Stimulated activated CD4-positive, alpha-beta T cell treated with anti-CD3 and anti-CD28 coated beads, Interleukin-1b, Interleukin-23, amount 100 ng/mL, for 24 hours (primary cell): Measurements from ENCODE around the gene DFFB.
A peak's percentile ranks its signal among the peaks of the same experiment; 100 is the strongest.
"Not testable (repeated sequence)": the region's sequence is repeated elsewhere in the genome, so short reads cannot be mapped to it uniquely, and the experiment has no call there.

Experiments
- DNase-seq, 4 experiments: peaks; one replicate each; pipeline ENCODE4 v3.0.0-alpha.2; 2020; ENCODE audit warnings: low read depth in 4 of 4, low spot score in 1 of 4

DFFB gene

GRCh38 chr1:3909615-3910014 is 52.3 kb downstream of the DFFB start:
- DNase-seq = no peak

DNA sequence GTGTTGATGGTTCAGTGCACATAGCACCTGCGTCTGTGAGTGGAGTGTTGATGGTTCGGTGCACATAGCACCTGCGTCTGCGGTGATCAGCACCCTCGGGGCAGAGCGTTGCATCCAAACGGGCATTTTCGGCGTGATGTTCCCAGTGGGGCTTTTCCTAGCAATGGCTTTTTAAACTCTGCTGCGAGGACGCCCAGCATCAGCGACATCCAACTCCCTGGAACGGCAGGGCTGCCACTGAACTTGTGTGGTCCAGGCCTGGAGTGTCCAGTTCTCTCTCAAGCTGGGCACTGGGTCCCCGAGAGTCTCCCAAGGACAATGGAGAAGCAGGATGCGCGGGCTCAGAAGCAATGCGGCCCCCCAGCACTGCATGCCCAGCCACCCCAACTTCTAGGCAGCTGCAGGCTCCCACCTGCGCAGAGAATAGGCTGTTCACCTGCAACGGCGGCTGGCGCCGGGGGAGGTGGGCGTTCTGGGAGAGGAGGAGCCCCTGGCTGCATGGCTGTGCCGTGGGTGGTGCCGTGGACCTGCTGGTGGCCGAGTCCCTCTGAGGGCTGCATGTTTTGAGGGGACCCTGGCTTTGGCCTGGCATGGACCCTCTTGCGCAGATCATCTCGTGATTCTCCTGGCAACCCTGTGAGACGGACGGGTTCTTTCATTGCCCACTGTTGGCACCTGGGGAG is 52.9 kb downstream of the DFFB start:
- no peak for DNase-seq

DNA sequence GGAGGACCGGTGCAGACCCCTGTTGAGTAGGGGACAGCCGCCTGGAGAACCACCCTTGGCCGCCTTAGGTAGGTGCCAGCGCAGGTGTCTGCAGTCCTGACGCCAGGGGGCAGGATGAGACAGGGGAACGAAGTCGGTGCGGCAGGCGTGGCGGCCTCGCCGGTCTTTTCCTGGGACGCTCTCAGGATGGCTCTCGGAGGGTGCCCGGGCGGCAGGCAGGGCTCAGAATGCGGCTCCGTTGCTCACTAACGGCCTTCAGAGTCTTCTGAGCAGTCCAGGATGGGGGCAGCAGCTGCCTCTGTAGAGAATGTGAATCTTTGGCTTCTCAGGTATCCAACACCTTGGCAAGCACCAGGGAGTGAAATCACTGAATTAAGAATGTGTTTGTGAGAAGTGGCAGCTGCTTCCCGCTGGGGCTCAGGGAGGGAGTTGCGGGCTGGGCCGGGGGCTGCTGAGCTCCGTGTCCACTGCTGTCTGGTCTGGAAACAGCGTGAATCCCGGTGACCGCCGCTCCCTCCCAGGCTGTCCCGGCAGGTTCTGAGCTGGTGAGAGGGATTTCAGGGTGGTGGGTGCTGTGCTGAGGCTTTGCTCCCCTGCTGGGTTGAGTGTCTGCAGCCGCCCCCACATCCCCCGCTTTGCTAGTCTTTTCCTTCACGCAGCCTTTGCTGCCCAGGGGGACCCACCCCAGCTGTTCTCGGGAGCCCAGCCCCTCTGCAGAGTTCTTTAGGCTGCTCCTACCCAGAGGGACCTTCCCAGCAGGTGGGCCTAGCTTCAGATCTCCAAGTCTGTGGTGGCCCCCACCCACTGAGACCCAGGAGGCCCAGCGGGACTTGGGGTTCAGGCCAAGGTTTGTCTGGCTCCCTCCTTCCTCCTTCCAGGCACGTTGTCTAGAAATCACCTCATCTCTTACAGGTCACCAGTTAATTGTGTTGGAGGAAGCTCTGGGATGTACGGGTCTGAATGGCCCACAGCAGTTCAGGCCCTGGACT is 53.9 kb downstream of the DFFB start:
- DNase-seq = peak; percentile 62 to 70 (median 64)

DNA sequence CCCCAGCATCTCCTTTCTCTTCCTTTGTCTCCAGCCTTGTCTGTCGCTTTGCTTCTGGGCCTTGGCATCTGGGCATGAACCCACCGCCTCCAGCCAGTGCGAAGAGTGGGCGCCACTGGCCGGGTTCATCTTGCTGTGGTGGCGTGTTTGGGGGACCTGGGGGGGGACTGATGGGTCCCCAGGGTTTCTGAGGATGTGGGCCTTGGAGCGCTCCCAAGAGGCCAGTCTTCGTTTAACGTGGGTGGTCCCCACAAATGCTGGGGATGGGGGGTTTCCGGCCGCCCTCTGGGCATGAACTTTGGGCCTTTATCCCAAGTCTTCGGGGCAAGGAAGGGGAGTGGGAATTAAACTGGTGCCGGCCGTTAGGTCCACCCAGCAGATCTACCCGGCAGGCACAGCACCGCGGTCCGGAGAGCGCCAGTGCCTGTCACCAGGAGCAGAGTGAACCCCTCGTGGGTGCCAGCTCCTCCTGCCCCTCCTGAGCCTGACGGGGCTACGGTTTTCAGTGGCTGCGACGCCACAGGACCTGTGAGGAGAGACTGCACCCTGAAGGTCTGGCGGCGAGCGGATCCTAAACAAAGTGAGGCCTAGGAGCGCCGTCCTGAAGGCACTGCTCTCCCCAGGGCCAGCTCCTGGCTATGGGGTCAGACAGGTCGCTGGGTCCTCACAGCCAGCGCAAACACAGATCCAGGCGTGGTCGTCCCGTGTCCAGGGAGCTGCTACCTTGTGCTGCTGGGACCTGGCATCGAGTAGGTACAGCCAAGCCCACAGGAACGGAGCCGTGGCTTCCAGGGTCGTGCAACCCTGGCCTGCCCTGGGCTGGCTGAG is 54.9 kb downstream of the DFFB start:
- no peak for DNase-seq

- DNase-seq = no peak
Measured at GRCh38 chr1:3912809-3913685, 55.8 kb downstream of the DFFB start.

DNA sequence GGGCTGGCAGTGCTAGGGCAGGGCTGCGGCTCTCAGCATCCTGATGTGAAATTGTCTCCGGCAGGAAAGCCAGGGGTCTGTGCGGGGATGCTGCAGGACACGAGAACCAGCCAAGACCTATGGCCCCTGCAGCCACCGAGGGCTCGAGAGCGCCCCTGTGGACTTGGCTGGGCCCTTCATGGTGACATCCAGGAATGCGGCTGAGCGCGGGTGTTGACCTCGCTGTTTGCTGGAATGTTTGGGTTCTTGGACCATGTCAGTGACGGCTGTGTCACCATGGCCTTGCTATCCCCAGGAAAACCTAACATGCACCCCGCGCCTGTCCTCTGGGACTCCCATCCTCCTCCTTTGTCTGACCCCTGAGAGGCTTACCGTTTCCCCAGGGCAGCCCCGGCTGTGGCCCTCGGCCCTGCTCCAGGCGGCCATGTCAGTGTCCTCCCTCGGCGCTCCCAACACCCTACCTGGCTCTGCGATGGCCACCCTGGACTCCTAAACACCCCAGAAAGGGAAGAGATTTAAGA is 57.1 kb downstream of the DFFB start:
- no peak for DNase-seq

DNA sequence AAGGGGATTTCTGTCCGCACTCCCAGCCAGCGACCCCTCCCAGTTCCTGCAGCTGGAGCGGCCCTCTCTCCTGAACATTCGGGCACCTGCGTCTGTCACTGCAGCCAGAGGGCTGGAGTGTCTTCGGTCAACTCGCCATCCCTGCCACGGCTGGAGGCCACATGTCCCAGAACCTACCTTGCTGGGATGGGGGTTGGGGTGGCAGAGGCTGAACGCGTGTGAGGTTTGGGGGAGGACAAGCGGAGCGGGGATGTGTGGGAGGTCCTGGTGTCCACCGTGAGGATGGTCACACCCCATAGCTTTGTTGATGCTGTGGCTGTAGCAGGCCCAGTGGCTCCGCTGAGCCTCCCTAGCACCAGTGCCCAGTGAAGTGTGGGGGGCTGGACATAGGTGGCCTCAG is 57.6 kb downstream of the DFFB start:
- DNase-seq = no peak

GRCh38 chr1:3915551-3916121 is 58.4 kb downstream of the DFFB start:
- DNase-seq = no peak

DNA sequence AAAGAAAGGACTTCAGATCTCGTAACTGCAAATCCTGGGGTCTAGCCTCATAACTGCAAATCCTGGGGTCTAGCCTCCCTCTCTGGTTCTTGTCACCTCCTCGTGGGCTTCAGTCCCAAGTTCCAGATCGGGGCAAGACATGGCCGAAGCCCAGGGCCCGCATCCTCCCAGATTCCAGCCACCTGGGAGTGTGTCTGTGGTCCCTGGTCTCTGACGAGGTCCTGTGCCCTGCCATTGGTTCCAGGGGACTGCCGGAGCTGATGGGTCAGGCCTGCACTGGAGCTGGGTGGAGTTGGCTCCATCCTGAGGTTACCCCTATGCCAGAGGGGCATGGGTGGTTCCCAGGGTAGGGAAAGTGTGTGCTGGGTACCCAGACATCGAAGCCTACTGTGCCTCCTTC is 60.5 kb downstream of the DFFB start:
- no peak for DNase-seq

- DNase-seq = not testable (repeated sequence)
Measured at GRCh38 chr1:3918359-3918758, 61.1 kb downstream of the DFFB start.

DNA sequence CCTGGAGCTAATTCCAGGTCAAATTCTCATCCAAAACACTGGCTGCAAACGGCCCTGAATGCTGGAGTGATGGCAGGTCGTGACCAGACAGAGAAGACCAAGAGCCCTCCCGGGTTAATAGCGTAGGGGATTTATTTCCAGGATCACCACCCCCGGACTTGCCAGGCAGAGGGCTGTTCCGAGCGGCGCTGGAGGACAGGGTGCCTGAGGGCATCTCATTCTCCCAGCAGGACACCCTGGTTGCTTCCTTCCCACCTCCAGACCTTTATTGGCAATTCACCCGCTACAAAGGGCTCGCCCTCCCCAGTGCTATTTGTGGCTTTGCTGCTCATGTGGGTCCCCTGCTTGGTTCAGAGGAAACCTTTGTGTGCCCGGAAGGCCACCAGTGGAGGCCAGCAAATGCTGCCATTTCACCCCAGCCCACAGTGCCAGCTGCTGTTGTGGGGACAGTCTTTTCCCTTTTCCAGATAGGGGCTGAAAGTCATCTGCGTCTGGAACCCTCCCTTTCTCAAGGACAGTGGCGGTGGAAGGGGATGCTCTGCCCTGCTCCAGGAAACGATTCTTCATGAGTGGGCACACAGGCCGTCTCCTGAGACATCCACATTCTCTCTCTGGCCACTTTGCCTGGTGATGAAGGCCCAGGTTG is 61.8 kb downstream of the DFFB start:
- no peak for DNase-seq

DNA sequence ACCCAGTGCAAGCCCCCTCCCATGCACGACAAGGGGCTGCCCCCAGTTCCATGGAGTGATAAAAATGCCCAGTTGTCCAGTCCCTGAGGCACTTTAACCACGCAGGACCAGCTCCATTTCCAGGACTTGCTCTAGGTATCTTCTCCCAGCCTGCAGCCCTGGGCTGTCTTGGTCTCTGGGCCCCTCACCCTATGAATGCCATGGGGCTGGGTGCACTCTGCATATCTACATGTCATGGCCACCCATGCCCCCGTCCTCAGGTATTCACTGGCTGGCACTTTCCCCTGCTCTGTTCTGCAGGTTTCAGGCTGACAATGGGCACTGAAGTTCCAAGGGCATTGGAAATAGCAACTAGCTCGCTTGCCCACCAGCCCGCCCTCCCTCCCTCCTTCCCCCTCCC is 62.4 kb downstream of the DFFB start:
- no peak for DNase-seq

DNA sequence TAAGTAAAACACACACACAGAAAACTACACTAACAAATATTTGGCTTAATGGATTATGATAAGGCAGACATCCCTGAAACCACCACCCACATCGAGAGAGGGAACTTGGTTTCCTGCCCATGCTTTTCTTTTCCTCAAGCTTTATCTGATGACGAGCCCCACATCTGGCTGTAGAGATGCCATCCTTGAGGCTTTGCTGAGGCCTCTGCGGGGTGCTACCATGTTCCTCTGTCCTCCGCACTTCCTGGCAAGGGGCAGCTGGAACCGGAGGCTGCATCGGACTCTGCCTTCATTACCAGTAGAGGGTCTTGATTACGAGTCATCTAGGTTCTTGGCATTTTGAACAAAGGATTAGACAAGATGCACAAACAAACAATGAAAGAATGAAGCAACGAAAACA is 64.5 kb downstream of the DFFB start:
- no peak for DNase-seq

GRCh38 chr1:3922201-3922725 is 65.0 kb downstream of the DFFB start:
- DNase-seq = no peak

DNA sequence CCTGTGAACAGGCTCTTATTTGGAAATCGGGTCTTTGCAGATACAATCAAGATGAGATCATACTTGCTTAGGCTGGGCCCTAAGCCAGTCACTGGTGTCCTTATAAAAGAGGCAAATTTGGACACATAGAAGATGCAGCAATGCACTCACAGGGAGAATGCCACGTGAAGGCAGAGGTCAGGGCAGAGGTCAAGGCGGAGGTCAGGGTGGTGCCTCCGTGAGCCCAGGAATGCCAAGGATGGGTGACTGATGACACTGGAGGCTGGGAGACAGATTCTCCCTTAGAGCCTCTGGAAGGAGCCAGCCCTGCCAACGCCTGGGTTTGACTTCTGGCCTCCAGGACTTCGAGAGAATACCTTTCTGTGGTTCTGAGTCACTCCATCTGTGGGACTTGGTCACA is 65.6 kb downstream of the DFFB start:
- DNase-seq = no peak

DNA sequence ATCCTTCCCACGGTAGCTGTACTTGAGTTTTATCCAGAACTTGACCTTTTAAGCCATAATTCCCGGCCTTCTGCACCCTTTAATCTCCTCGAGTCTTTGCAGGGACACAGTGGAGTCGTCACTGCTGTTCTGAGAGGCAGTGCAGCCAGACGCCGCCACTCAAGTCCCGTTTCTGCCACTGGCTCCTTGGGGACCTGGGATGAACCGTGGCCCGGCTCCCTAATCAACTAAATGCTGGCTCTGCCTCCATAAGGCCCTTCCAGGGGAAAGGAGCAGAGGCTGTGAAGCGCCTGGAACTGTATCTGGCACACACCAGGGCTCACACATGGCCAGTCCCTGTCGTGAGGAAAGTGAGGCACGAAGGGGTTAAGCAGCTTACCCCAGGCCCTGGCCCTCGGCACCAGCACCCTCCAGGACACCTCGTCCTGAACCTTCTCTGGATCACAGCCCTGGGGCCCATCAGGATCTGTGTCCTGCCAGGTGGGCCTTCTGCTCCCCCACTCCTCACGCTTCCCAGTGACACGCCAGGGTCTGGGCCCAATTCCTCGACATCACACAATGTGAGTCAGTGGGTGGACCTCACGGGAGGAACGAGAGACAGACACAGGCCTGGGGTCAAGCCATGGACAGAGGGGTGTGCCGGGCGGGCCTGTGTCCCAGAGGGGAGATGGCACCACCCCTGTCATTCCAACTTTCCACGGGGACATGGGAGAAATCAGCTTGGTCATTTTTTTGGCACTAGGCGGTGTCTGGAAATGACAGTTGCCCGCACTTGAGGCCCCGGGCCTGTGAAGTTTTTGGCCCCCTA is 66.3 kb downstream of the DFFB start:
- no peak for DNase-seq

DNA sequence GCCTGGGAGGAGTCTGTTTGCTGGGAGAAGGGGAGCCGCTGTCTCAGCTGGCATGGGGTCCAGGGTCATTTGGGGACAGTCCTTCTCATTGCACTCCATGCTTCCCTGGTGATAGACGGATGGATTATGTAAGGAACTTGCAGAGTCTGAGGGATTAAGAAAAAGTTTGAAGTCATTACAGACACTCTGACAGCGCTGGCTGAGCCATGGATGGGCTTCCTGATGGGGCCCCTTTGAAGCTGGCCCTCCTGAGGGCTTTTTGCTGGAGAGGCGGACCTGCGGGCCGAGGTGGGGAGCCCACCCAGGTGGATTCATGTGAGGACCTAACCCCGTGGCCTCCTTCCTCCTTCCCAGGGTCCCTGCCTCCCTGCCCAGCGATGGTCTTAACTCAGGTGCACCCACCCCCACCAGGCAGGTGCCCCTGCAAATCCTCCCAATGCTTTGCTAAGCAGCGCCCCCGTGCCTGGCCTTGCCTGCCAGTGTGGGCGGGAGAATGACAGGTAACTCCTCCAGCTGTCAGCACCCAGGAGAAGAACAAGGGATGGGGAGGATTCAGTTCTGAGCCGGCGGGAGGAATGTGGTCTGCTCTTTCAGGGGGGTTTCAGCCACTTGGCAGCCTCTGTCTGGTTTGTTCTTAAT is 67.0 kb downstream of the DFFB start:
- DNase-seq = no peak

DNA sequence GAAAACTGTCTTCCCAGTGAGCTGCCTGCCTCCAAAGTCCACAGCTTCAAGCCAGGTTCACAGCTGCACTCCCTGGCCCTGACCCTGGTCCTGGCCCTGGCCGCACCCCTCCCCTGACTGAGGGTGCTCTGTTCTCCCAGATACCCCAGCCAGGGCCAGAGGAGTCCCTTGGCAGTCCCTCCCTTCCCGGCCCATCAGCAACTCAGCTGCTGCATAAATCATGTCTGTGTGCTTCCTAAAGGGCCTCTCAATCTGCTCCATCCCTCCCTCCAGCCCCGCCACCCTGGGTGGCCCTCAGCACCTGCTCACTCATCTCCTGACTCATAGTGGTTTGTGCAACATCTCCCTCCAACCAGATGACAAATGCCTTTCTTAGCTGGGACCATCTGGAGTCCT is 67.5 kb downstream of the DFFB start:
- DNase-seq = no peak
